ENCODE results near the gene SLC16A7. TPM values are rescaled to one million over a fixed set of nuclear protein-coding genes. Genes with fewer than 3 reads are reported as not detected.

SLC16A7 gene
- total and polyA plus RNA-seq, 2 of the 8 experiments (the other 6 are each of a cell fraction or from before 2014, with no cell fraction given): 0.74 to 4.3 TPM

GRCh38 chr12:59587710-59588109, 8.1 kb upstream of the SLC16A7 start (continued):
- TF ChIP-seq CTBP2 (IDR thresholded peaks at IDR 0.05; ENCODE audit: borderline replicate concordance, insufficient read depth, insufficient read length, low read length) (no peak), EP300 (IDR thresholded peaks at IDR 0.05; ENCODE audit: borderline replicate concordance in 1 of 2, low read depth in 2 of 2, low read length in 2 of 2) (no peak), SUZ12 (IDR thresholded peaks at IDR 0.05; ENCODE audit: low read length) (no peak)

All from H1 (cell line).